Raji (cell line): ENCODE results near the gene C22orf23.

Experiments
- POLR2A ChIP-seq: IDR thresholded peaks from 2 replicates; pipeline ENCODE4 v1.6.1; 2011; ENCODE audit warnings: low read depth, low read length, control low read depth; ENCODE audit not compliant: insufficient read depth

C22orf23 gene

DNA sequence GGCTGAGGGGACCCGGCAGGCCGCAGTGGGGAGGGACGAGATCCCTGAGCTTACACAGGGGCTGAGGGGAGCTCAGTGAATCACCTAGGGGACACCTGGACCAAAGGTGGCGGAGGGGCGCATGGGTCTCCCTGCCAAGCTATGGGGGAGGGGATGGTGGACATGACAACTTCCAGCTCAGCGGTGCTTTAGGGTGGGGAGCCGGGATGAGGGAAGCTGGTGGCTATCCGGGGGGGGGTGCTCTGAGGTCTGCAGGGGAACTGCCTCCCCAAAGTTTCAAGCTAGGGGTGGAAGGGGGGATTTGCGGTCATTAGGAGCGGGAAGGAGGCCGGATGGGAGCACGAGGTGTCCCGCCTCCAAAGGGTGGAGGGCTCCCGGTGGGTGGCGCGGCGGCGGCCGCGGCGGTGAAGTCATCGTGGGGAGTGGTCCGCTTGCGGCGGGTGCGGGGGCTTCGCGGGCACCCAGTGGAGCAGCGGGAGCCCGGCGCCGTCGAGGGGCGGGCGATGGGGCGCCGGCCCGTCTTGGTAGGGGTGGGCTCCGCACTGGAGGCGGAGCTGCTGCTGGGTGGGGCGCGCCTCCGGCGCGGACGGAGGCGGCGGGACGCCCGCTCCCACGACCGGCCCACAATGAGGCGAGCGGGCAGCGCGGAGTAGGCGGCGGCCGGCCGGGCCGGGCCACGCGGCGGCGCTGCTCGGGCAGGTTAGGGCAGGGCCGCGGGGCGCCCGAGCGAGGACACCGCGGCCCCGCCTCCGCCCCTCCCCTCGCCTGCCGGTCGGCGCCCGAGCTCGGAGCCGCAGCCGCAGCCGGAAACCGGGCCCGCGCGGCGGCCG, 47.7 kb downstream of the C22orf23 start, which contains the start of gene MICALL1:
Gene MICALL1 (plus strand): TSS at position 764 of the 830 bp plus-strand sequence. CDS start 126 bp downstream, outside the sequence.
- no peak; the same call in 1 of the 2 replicates for TF ChIP-seq POLR2A

DNA sequence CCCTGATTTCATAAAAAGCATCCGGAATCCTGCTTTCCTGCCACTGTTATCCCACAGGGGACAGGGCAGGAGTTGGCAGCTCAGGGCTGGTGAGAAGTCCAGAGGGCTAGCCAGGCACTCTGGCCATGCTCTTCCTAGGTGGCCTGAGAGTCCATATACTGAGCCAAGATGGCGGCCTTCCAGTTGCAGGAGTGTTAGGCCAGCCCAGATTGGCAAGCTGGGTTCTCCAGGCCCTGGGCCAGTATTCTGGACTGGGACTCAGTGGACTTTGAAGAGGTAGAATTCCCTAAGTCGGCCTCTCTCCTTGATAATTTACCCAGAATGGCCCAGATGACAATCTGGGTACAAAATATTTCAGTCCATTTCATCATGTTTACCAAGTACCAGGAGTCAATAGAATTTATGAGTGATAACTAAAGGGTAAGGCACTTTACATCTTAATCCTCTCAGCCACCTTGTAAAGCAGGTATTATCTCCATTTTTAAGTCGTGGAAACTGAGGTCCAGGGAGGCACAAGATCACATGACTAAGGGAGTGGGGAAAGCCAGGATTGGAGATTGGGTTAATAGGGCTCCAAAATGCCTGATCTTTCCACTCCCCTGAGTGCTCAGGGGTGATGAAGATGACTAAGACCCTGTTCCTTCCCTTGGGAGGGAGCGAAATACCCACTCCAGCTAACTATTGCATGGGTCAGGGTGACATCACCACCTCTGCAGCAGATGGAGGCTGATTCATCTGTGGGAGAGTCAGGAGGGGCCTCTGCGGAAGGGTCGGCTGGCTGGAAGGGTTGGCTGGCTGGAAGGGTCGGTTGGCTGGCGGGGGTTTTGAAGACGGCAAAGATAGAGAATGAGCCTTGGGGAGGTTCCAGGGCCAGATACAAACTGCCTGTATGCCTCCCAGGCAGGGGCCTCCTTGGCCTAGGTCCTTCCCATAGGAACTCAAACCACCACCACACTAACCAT, 48.5 kb downstream of the C22orf23 start:
- no peak for TF ChIP-seq POLR2A

DNA sequence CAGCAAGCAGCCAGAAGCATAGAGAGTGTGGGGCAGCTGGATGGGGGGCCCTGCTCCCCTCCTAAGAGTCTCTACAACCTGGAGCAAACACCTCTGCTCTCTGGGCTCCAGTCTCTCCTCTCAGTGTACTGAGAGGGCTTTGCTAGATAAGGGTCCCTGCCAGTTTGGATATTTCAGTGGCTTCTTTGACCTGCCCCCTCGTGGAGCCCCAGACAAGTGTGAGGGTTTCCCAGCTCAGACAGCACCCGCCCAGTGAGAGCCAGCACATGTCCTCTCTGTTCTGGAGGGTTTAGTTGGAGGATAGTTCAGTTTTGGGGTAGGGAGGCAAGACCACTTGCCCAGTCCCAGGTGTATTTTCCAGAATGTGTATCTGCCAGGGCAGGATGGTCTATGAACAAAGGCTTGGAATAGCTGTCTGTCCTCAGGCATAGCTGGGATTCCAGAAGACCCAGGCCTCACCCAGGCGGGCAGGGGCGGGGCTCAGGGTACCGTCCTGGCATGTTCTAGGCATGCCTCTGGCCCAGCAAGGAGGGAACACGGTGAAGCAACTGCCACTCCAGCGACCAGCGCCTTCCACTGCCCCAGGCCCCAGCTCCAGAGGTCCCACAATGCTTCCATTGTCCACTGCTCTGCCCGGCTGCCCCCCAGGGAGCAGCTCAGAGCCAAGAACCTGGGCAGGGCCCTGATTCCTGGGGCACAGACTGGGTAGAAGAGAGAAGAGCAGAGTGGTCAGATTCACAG, 54.8 kb downstream of the C22orf23 start:
- TF ChIP-seq POLR2A = no peak

DNA sequence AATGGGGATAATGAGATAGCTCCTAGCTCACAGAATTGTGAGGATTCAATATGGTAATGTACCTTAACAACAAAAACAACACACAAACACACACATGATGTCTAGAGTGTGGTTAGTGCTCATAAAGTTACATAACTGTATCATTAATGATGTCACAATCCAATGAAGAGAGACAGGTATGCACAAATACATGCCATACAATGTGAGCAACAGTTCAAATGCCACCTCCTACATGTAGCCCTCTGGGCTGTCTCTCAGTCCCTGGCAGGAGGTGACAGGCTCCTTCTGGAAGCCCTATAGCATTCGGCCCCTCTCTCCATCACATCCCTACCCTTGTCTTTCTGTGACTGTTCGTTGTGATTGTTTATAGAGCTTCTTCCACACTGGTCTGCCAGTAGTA, 55.6 kb downstream of the C22orf23 start:
- TF ChIP-seq POLR2A = no peak

DNA sequence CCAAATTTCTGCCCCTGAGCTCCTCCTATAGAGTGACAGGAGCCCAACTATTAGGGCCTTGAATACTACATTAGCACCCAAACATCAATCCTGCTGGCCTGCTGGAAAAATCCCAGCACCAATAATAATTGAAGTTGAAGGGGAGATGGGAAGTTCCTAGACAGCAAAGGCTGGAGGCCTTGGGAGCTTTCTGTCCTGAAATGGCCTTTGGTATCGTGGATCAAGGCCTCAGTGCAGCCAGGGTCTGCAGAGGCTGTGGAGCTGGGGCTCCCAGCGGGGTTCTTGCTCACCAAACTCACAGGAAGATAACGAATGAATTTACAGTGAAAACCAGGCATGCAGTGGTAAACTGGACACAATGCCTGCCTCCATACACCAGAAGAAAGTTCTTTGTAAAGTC, 56.5 kb downstream of the C22orf23 start:
- TF ChIP-seq POLR2A = no peak

DNA sequence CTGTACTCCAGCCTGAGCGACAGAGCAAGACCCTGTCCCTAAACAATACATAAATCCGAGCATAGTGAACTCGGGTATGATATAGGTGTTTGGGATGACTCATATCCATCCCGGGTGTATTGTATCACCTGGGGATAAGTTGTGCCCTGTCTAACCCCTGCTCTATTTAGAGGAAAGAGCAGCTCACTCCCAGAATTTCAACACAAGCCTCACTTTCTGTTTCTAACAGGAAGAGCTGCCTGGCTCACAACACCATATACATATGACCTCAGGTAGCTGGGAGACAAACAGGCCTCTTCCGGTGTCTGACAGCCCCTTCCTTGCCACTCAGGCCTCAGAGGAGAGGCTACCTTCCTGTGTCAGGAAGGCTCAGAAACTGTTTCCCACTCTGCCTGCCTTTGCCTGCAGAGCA, 57.2 kb downstream of the C22orf23 start:
- TF ChIP-seq POLR2A = peak; percentile 44; the same call in 1 of the 2 replicates

DNA sequence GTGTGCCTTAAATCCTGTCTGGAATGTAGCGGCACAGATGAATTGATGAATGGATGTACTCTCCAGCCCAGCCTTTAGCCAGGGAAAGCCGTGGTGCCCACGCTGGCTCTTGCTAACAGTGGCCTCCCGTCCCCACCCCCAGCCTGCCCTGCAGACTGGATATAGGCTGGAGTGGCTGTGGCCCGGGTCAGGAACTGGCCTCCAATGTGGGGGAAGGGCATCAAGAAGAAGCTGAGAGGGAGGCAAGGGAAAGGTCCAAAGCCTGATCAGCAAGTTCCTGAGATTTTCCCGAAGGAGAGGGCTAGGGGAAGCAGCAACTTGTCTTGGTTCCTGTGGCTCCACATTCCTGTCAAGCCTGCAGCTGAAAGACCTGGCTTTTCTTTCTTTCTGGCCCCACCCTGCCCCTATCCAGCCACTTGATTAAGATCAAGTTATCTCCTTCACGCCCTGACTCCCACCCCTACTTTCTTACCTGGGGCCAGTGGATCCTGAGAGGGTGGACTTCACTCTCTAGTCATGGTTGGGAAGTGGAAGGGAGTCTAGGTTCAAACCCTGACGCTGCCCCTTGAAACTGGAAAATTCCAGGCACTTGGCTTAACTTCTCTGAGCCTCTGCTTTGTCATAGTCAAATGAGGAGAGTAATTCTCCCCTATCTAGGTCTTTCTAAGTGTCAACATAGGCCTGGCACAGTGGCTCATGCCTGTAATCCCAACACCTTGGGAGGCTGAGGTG, 58.3 kb downstream of the C22orf23 start:
- no peak for TF ChIP-seq POLR2A

DNA sequence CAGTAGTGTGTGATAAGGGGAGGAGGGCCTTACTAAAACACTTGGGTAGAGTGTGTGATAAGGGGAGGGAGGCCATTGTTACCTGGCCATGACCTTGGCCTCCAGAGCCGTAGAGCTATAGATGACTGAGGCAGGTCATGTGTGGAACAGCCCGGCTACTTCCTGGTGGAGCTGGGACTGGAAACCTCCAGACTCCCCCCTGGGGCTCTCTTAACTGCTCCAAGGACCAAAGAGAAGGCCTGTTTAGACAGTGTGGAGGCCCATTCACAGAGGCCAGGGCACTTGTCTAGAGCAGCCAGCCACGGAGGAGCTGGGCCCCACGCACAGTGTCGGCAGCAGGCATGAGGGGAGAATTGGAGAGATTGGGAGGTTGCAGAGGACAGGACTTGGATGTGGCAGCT, 59.8 kb downstream of the C22orf23 start:
- no peak for TF ChIP-seq POLR2A
